ENCODE data around the gene COL20A1.

The COL20A1 gene

GRCh38 chr20:63320041-63320511 is 27.1 kb downstream of the COL20A1 start:
- no peak for ATAC-seq

GRCh38 chr20:63320616-63321147 is 27.7 kb downstream of the COL20A1 start:
- no peak for ATAC-seq
- TF ChIP-seq PATZ1 (CRISPR knock-in tag; IDR thresholded peaks at IDR 0.05; ENCODE audit: borderline replicate concordance) (no peak), CREB5 (CRISPR knock-in tag; IDR thresholded peaks at IDR 0.05; ENCODE audit: low read depth) (no peak), ESRRG (CRISPR knock-in tag; IDR thresholded peaks at IDR 0.05) (no peak), ZNF565 (CRISPR knock-in tag; conservative IDR thresholded peaks at IDR 0.05; ENCODE audit: low read depth) (no peak), TCF4 (CRISPR knock-in tag; IDR thresholded peaks at IDR 0.05; ENCODE audit: borderline replicate concordance) (no peak), ZNF8 (CRISPR knock-in tag; IDR thresholded peaks at IDR 0.05) (no peak), ARNTL (CRISPR knock-in tag; IDR thresholded peaks at IDR 0.05; ENCODE audit: borderline replicate concordance, low read depth) (no peak), CSRNP3 (CRISPR knock-in tag; IDR thresholded peaks at IDR 0.05) (no peak), OSR1 (CRISPR knock-in tag; IDR thresholded peaks at IDR 0.05) (no peak), CSDC2 (CRISPR knock-in tag; IDR thresholded peaks at IDR 0.05) (no peak), TSHZ2 (CRISPR knock-in tag; IDR thresholded peaks at IDR 0.05) (no peak)

More at GRCh38 chr20:63320041-63320511, 27.1 kb downstream of the COL20A1 start:
- TF ChIP-seq ZNF70 (CRISPR knock-in tag; IDR thresholded peaks at IDR 0.05) (no peak), ZFP3 (CRISPR knock-in tag; IDR thresholded peaks at IDR 0.05) (no peak), CSRNP3 (CRISPR knock-in tag; IDR thresholded peaks at IDR 0.05) (no peak), TCF4 (CRISPR knock-in tag; IDR thresholded peaks at IDR 0.05; ENCODE audit: borderline replicate concordance) (no peak), OSR1 (CRISPR knock-in tag; IDR thresholded peaks at IDR 0.05) (no peak), ISL1 (CRISPR knock-in tag; IDR thresholded peaks at IDR 0.05) (no peak), RARB (CRISPR knock-in tag; IDR thresholded peaks at IDR 0.05) (no peak), PATZ1 (CRISPR knock-in tag; IDR thresholded peaks at IDR 0.05; ENCODE audit: borderline replicate concordance) (no peak), ZNF565 (CRISPR knock-in tag; conservative IDR thresholded peaks at IDR 0.05; ENCODE audit: low read depth) (no peak), ZFP30 (CRISPR knock-in tag; IDR thresholded peaks at IDR 0.05) (no peak), GLIS3 (CRISPR knock-in tag; IDR thresholded peaks at IDR 0.05) (no peak), SNAI2 (CRISPR knock-in tag; IDR thresholded peaks at IDR 0.05) (no peak), BACH2 (CRISPR knock-in tag; IDR thresholded peaks at IDR 0.05; ENCODE audit: borderline replicate concordance) (no peak), ZNF8 (CRISPR knock-in tag; IDR thresholded peaks at IDR 0.05) (no peak), ZC3H10 (CRISPR knock-in tag; IDR thresholded peaks at IDR 0.05) (no peak), ARNTL (CRISPR knock-in tag; IDR thresholded peaks at IDR 0.05; ENCODE audit: borderline replicate concordance, low read depth) (no peak), TOX (CRISPR knock-in tag; IDR thresholded peaks at IDR 0.05; ENCODE audit: borderline replicate concordance) (no peak), TSHZ2 (CRISPR knock-in tag; IDR thresholded peaks at IDR 0.05) (no peak)
